ENCODE measurements around the gene KDR.

The KDR gene

GRCh38 chr4:55125087-55125721 is at the start of gene KDR:
Gene KDR (minus strand): TSS chr4:55125595. CDS start chr4:55125293, 302 bp downstream.
- H3K4me3 ChIP-seq (ENCODE audit: low read depth, low read length), result peak within 1 kb of the TSS; percentile 76

GRCh38 chr4:55173580-55173979 is 48.2 kb upstream of the KDR start:
- no peak overlapping the region for H3K4me3 ChIP-seq (ENCODE audit: low read depth, low read length)
- TF ChIP-seq, protein P1, sequence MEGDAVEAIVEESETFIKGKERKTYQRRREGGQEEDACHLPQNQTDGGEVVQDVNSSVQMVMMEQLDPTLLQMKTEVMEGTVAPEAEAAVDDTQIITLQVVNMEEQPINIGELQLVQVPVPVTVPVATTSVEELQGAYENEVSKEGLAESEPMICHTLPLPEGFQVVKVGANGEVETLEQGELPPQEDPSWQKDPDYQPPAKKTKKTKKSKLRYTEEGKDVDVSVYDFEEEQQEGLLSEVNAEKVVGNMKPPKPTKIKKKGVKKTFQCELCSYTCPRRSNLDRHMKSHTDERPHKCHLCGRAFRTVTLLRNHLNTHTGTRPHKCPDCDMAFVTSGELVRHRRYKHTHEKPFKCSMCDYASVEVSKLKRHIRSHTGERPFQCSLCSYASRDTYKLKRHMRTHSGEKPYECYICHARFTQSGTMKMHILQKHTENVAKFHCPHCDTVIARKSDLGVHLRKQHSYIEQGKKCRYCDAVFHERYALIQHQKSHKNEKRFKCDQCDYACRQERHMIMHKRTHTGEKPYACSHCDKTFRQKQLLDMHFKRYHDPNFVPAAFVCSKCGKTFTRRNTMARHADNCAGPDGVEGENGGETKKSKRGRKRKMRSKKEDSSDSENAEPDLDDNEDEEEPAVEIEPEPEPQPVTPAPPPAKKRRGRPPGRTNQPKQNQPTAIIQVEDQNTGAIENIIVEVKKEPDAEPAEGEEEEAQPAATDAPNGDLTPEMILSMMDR (conservative IDR thresholded peaks at IDR 0.05; ENCODE audit: low read depth, low read length), result no peak
- DNase-seq (ENCODE audit: low read depth), result peak; percentile 68

More at GRCh38 chr4:55125087-55125721, at the start of gene KDR:
- peak; percentile 62 for DNase-seq (ENCODE audit: low read depth)
- TF ChIP-seq, protein P1 (conservative IDR thresholded peaks at IDR 0.05; ENCODE audit: low read depth, low read length), result no peak

DNA sequence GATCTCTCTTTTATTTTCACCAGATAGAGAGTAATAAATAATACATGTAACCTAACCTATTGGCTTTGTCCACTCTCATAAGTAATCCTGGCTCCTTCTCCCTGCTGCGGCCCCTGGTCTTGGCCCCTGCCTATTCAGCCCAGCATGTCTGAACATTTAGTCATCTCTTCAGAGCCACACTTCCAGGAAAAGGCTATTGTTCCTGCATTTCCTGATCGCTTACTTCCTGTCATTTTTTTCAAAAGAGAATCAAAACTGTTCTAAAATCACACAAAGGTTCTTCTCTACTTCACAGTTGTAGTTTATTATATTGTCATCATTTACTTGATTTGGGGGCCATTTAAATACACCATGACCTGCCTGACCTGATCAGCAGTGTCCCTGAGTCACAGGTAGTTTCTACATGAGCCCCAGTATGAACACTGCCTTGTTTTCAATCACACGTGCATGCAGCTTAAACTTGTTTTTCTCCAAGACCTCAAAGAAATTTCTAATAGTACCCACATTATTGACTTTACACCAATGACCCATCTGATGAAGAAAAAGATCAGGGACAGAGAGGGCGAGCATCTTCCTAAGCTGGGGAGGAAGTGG is 47.4 kb upstream of the KDR start:
- no peak overlapping the region for H3K4me3 ChIP-seq (ENCODE audit: low read depth, low read length)
- peak; percentile 56 for DNase-seq (ENCODE audit: low read depth)
- TF ChIP-seq, protein P1 (conservative IDR thresholded peaks at IDR 0.05; ENCODE audit: low read depth, low read length), result no peak

DNA sequence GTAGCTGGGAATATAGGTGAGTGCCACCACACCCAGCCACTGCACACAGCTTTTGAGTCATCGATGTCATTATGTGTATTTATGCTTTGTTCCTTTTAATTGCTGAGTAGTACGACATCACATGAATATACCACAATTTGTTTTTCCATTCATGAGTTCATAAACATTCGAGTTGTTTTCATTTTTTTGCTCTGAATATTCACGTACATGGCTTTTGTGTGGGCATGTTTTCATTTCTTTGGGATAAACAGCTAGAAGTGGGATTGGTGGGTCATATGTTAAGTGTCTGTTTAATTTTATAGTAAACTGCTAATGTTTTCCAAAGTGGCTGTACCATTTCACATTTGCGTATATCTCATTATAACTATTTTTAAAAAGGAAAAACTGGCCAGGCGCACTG is 45.1 kb upstream of the KDR start:
- no peak for DNase-seq (ENCODE audit: low read depth)
- no peak overlapping the region for H3K4me3 ChIP-seq (ENCODE audit: low read depth, low read length)
- TF ChIP-seq, protein P1 (conservative IDR thresholded peaks at IDR 0.05; ENCODE audit: low read depth, low read length), result no peak

DNA sequence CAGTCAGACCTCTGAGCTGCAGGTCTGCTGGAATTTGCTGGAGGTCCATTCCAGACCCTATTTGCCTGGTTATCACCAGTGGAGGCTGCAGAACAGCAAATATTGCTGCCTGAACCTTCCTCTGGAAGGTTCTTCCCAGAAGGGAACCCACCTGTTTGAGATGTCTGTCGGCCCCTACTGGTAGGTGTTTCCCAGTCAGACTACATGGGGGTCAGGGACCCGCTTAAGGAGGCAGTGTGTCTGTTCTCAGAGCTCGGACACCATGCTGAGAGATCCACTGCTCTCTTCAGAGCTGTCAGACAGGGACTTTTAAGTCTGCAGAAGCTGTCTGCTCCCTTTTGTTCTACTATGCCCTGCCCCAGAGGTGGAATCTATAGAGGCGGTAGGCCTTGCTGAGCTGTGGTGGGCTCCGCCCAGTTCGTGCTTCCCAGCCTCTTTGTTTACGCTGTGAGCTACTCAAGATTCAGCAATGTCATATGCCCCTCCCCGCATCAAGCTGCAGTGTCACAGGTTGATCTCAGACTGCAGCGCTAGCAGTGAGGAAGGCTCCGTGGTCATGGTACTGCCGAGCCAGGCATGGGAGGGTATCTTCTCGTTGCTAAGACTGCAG is 44.1 kb upstream of the KDR start:
- TF ChIP-seq, protein P1 (conservative IDR thresholded peaks at IDR 0.05; ENCODE audit: low read depth, low read length), result no peak
- no peak overlapping the region for H3K4me3 ChIP-seq (ENCODE audit: low read depth, low read length)
- DNase-seq (ENCODE audit: low read depth), result peak; percentile 39

DNA sequence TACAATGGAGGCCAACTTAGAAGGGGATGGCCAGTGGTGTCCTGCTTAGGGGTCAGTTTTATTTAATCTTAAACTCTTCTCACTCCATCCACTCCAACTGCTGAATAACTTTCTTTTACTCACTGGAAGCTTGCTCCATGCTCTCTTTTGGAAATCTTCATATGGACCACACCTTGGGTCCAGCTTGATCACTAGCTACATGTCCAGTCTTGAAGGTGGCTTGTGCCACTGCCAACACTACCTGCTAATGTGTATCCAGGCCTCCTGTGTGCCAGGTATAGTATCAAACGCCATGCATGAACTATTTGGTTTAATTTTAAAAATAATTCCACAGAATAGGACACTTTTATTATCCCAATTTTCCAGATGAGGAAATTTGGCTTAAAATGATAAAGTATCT is 37.0 kb upstream of the KDR start:
- no peak for DNase-seq (ENCODE audit: low read depth)
- no peak overlapping the region for H3K4me3 ChIP-seq (ENCODE audit: low read depth, low read length)
- TF ChIP-seq, protein P1 (conservative IDR thresholded peaks at IDR 0.05; ENCODE audit: low read depth, low read length), result no peak
